ENCODE results near the gene WNT16. TPM values are rescaled to one million over a fixed set of nuclear protein-coding genes. Genes with fewer than 3 reads are reported as not detected.

WNT16 gene
- total RNA-seq, 1 donor, result under 0.01 TPM

GRCh38 chr7:121341933-121342332 lies 13.1 kb downstream of the WNT16 start:
- no peak overlapping the region for H3K27ac ChIP-seq (ENCODE audit: low read depth, low read length)
- no peaks in the 10 kb centered on the region for H3K79me2 ChIP-seq (ENCODE audit: insufficient read depth, low read length)
- peaks cover under 1% of the 10 kb centered on the region for H3K36me3 ChIP-seq (ENCODE audit: insufficient read depth, low read length)
- H2AFZ ChIP-seq (ENCODE audit: low read length), result no peak overlapping the region
- H4K20me1 ChIP-seq (ENCODE audit: insufficient read depth, low read length), result no peaks in the 10 kb centered on the region
- no peak overlapping the region for H3K4me3 ChIP-seq (ENCODE audit: insufficient read depth, low read length)
- H3K27me3 ChIP-seq (ENCODE audit: insufficient read depth, low read length), result no peaks in the 10 kb centered on the region
- H3K9me3 ChIP-seq (ENCODE audit: low read depth, low read length), result no peaks in the 10 kb centered on the region
- DNase-seq (ENCODE audit: insufficient read length, low spot score, missing footprints), result no peak
- H3K4me2 ChIP-seq (ENCODE audit: insufficient read depth, low read length), result no peak overlapping the region
- H3K4me1 ChIP-seq (ENCODE audit: insufficient read depth, low read length), result peaks cover 10% of the 10 kb centered on the region
- TF ChIP-seq CTCF (IDR thresholded peaks at IDR 0.05; ENCODE audit: extremely low read depth, low read depth, low read length), result no peak

GRCh38 chr7:121342631-121343030 lies 13.8 kb downstream of the WNT16 start:
- Histone ChIP-seq H3K79me2 (ENCODE audit: insufficient read depth, low read length) (no peaks in the 10 kb centered on the region), H3K4me3 (ENCODE audit: insufficient read depth, low read length) (no peak overlapping the region), H3K27ac (ENCODE audit: low read depth, low read length) (no peak overlapping the region), H2AFZ (ENCODE audit: low read length) (no peak overlapping the region), H4K20me1 (ENCODE audit: insufficient read depth, low read length) (no peaks in the 10 kb centered on the region), H3K27me3 (ENCODE audit: insufficient read depth, low read length) (no peaks in the 10 kb centered on the region), H3K36me3 (ENCODE audit: insufficient read depth, low read length) (peaks cover 7% of the 10 kb centered on the region), H3K4me1 (ENCODE audit: insufficient read depth, low read length) (peaks cover 10% of the 10 kb centered on the region), H3K4me2 (ENCODE audit: insufficient read depth, low read length) (no peak overlapping the region), H3K9me3 (ENCODE audit: low read depth, low read length) (no peaks in the 10 kb centered on the region)
- DNase-seq (ENCODE audit: insufficient read length, low spot score, missing footprints), result no peak
- no peak for TF ChIP-seq CTCF (IDR thresholded peaks at IDR 0.05; ENCODE audit: extremely low read depth, low read depth, low read length)

GRCh38 chr7:121343302-121343701 lies 14.5 kb downstream of the WNT16 start:
- H2AFZ ChIP-seq (ENCODE audit: low read length), result no peak overlapping the region
- H3K27ac ChIP-seq (ENCODE audit: low read depth, low read length), result no peak overlapping the region
- H3K36me3 ChIP-seq (ENCODE audit: insufficient read depth, low read length), result peaks cover 7% of the 10 kb centered on the region
- H3K27me3 ChIP-seq (ENCODE audit: insufficient read depth, low read length), result no peaks in the 10 kb centered on the region
- no peaks in the 10 kb centered on the region for H3K79me2 ChIP-seq (ENCODE audit: insufficient read depth, low read length)
- no peak overlapping the region for H3K4me3 ChIP-seq (ENCODE audit: insufficient read depth, low read length)
- no peak for DNase-seq (ENCODE audit: insufficient read length, low spot score, missing footprints)
- peaks cover 10% of the 10 kb centered on the region for H3K4me1 ChIP-seq (ENCODE audit: insufficient read depth, low read length)
- H3K4me2 ChIP-seq (ENCODE audit: insufficient read depth, low read length), result no peak overlapping the region
- no peaks in the 10 kb centered on the region for H3K9me3 ChIP-seq (ENCODE audit: low read depth, low read length)
- no peaks in the 10 kb centered on the region for H4K20me1 ChIP-seq (ENCODE audit: insufficient read depth, low read length)
- TF ChIP-seq CTCF (IDR thresholded peaks at IDR 0.05; ENCODE audit: extremely low read depth, low read depth, low read length), result no peak

GRCh38 chr7:121344093-121344492 lies 15.3 kb downstream of the WNT16 start:
- Histone ChIP-seq H3K4me3 (ENCODE audit: insufficient read depth, low read length) (no peak overlapping the region), H3K4me1 (ENCODE audit: insufficient read depth, low read length) (peaks cover 10% of the 10 kb centered on the region), H3K9me3 (ENCODE audit: low read depth, low read length) (no peaks in the 10 kb centered on the region), H3K4me2 (ENCODE audit: insufficient read depth, low read length) (no peak overlapping the region), H2AFZ (ENCODE audit: low read length) (no peak overlapping the region), H3K27me3 (ENCODE audit: insufficient read depth, low read length) (no peaks in the 10 kb centered on the region), H3K36me3 (ENCODE audit: insufficient read depth, low read length) (peaks cover 7% of the 10 kb centered on the region), H4K20me1 (ENCODE audit: insufficient read depth, low read length) (no peaks in the 10 kb centered on the region), H3K79me2 (ENCODE audit: insufficient read depth, low read length) (no peaks in the 10 kb centered on the region), H3K27ac (ENCODE audit: low read depth, low read length) (no peak overlapping the region)
- TF ChIP-seq CTCF (IDR thresholded peaks at IDR 0.05; ENCODE audit: extremely low read depth, low read depth, low read length), result no peak
- DNase-seq (ENCODE audit: insufficient read length, low spot score, missing footprints), result no peak
